HG03558 (cell line): ENCODE data around the gene SCGB1A1.
"Not testable (repeated sequence)": the region's sequence is repeated elsewhere in the genome, so short reads cannot be mapped to it uniquely, and the experiment has no call there.

Experiments used
- ATAC-seq: cut with Tn5 transposase; IDR thresholded peaks from one replicate; pipeline ENCODE4 v1.9.1; 2021; ENCODE audit warnings: moderate number of reproducible peaks; ENCODE audit not compliant: unreplicated experiment; ENCODE audit errors: extremely low read depth

The SCGB1A1 gene

GRCh38 chr11:62444236-62444833 lies 25.5 kb downstream of the SCGB1A1 start:
- no peak for ATAC-seq

- no peak for ATAC-seq
These were observed 26.0 kb downstream of the SCGB1A1 start for GRCh38 chr11:62444835-62445234.

GRCh38 chr11:62445314-62445740 lies 26.5 kb downstream of the SCGB1A1 start:
- ATAC-seq = no peak

- ATAC-seq = no peak
These were observed 27.3 kb downstream of the SCGB1A1 start for GRCh38 chr11:62446091-62446490.

- no peak for ATAC-seq
These were observed 30.6 kb downstream of the SCGB1A1 start for GRCh38 chr11:62449451-62449851.

GRCh38 chr11:62449912-62450311 lies 31.1 kb downstream of the SCGB1A1 start:
- not testable (repeated sequence) for ATAC-seq

GRCh38 chr11:62450543-62451240 lies 31.9 kb downstream of the SCGB1A1 start:
- no peak for ATAC-seq

GRCh38 chr11:62451241-62451621 lies 32.4 kb downstream of the SCGB1A1 start:
- ATAC-seq = no peak

- ATAC-seq = no peak
These were observed 33.4 kb downstream of the SCGB1A1 start for GRCh38 chr11:62452261-62452660.

- ATAC-seq = no peak
These were observed 34.1 kb downstream of the SCGB1A1 start for GRCh38 chr11:62452839-62453468.

GRCh38 chr11:62456630-62457029 lies 37.8 kb downstream of the SCGB1A1 start:
- ATAC-seq = no peak

GRCh38 chr11:62457478-62457877 lies 38.6 kb downstream of the SCGB1A1 start:
- no peak for ATAC-seq

GRCh38 chr11:62458212-62459002 lies 39.6 kb downstream of the SCGB1A1 start:
- no peak for ATAC-seq

GRCh38 chr11:62459080-62459479 lies 40.2 kb downstream of the SCGB1A1 start:
- ATAC-seq = no peak

GRCh38 chr11:62461740-62462507 lies 43.1 kb downstream of the SCGB1A1 start:
- ATAC-seq = no peak

- ATAC-seq = no peak
These were observed 43.7 kb downstream of the SCGB1A1 start for GRCh38 chr11:62462508-62462892.

- ATAC-seq = no peak
These were observed 44.3 kb downstream of the SCGB1A1 start for GRCh38 chr11:62463121-62463542.

GRCh38 chr11:62464655-62465054 lies 45.8 kb downstream of the SCGB1A1 start:
- ATAC-seq = no peak

- ATAC-seq = no peak
These were observed 47.6 kb downstream of the SCGB1A1 start for GRCh38 chr11:62466444-62466843.

- no peak for ATAC-seq
These were observed 49.7 kb downstream of the SCGB1A1 start for GRCh38 chr11:62468577-62468976.
